GM06990 (cell line): ENCODE data around the gene CRYBA1.
A peak's percentile ranks its signal among the peaks of the same experiment; 100 is the strongest.
"Not testable (repeated sequence)": the region's sequence is repeated elsewhere in the genome, so short reads cannot be mapped to it uniquely, and the experiment has no call there.

ENCODE experiments used
- DNase-seq: peaks from one replicate; pipeline ENCODE4 v3.0.0-alpha.2; 2011; ENCODE audit not compliant: insufficient read length; ENCODE audit errors: extremely low read depth
- H3K27me3 ChIP-seq: replicated peaks from 2 replicates; pipeline ENCODE4 v1.6.0; 2011; ENCODE audit warnings: low read length; ENCODE audit not compliant: control insufficient read depth, insufficient read depth
- H3K36me3 ChIP-seq: 2 replicates; pipeline ENCODE4 v1.5.1; 2011; ENCODE audit warnings: low read length; ENCODE audit not compliant: control insufficient read depth, insufficient read depth
- H3K4me3 ChIP-seq: replicated peaks from 2 replicates; pipeline ENCODE4 v1.5.1; 2011; ENCODE audit warnings: low read depth, mild to moderate bottlenecking, control low read depth, low read length
- CTCF ChIP-seq: IDR thresholded peaks from 2 replicates; pipeline ENCODE4 v1.5.1; 2011; ENCODE audit warnings: low read length, control low read depth, mild to moderate bottlenecking, inconsistent platforms; ENCODE audit not compliant: insufficient read depth, poor library complexity, severe bottlenecking

Gene CRYBA1

GRCh38 chr17:29215717-29216116 is 30.9 kb upstream of the CRYBA1 start:
- DNase-seq: no peak
- no peaks in the 10 kb centered on the region for H3K27me3 ChIP-seq
- no peak overlapping the region for H3K4me3 ChIP-seq
- no peak for TF ChIP-seq CTCF
- H3K36me3 ChIP-seq: no peaks in the 10 kb centered on the region

- no peak for TF ChIP-seq CTCF
- Histone ChIP-seq H3K27me3 (no peaks in the 10 kb centered on the region), H3K4me3 (no peak overlapping the region), H3K36me3 (no peaks in the 10 kb centered on the region)
- no peak for DNase-seq
Observed at GRCh38 chr17:29216181-29216580, 30.5 kb upstream of the CRYBA1 start.

GRCh38 chr17:29216856-29217255 is 29.8 kb upstream of the CRYBA1 start:
- Histone ChIP-seq H3K4me3 (no peak overlapping the region), H3K36me3 (no peaks in the 10 kb centered on the region), H3K27me3 (no peaks in the 10 kb centered on the region)
- DNase-seq: no peak
- TF ChIP-seq CTCF: no peak

- no peak for DNase-seq
- Histone ChIP-seq H3K4me3 (no peak overlapping the region), H3K36me3 (no peaks in the 10 kb centered on the region), H3K27me3 (no peaks in the 10 kb centered on the region)
- peak; percentile 88 for TF ChIP-seq CTCF
Observed at GRCh38 chr17:29219378-29220047, 27.1 kb upstream of the CRYBA1 start.

- not testable (repeated sequence) for H3K4me3 ChIP-seq, DNase-seq, H3K36me3 ChIP-seq, H3K27me3 ChIP-seq
Observed at GRCh38 chr17:29221338-29221737, 25.3 kb upstream of the CRYBA1 start.

- no peak for TF ChIP-seq CTCF
- no peaks in the 10 kb centered on the region for H3K27me3 ChIP-seq
- DNase-seq: no peak
- no peak overlapping the region for H3K4me3 ChIP-seq
- no peaks in the 10 kb centered on the region for H3K36me3 ChIP-seq
Observed at GRCh38 chr17:29225396-29225795, 21.3 kb upstream of the CRYBA1 start.
